OCI-LY3 (cell line): ENCODE results near the gene SIRPG.

Experiments used
- H2AFZ ChIP-seq: fragments of 200-600, 300-600 bp; shearing (Covaris generic); 2 replicates; pipeline ENCODE4 v1.6.0; 2014; ENCODE audit warnings: antibody characterized with exemption, low read depth, low read length
- H3K27ac ChIP-seq: fragments of 200-600, 300-600 bp; sonication (generic); 2 replicates; pipeline ENCODE4 v1.5.1; 2014; ENCODE audit warnings: mild to moderate bottlenecking, low read length, moderate library complexity, mixed read lengths
- H3K27me3 ChIP-seq: fragments of 200-600, 300-600 bp; sonication (generic); 2 replicates; pipeline ENCODE4 v1.6.1; 2014; ENCODE audit warnings: low read depth, low read length, mixed read lengths
- H3K36me3 ChIP-seq: fragments of 200-600, 300-600 bp; sonication (generic); replicated peaks from 2 replicates; pipeline ENCODE3; 2014; ENCODE audit warnings: low read depth, low read length, mixed read lengths
- H3K4me1 ChIP-seq: fragments of 300-600, 200-600 bp; sonication (generic); 2 replicates; pipeline ENCODE4 v1.6.1; 2014; ENCODE audit warnings: low read length, mixed read lengths
- H3K4me2 ChIP-seq: fragments of 200-600, 300-600 bp; sonication (generic); 2 replicates; pipeline ENCODE4 v1.6.1; 2014; ENCODE audit warnings: low read length, mixed read lengths
- H3K4me3 ChIP-seq: fragments of 300-600, 200-600 bp; sonication (generic); 2 replicates; pipeline ENCODE4 v1.5.1; 2014; ENCODE audit warnings: antibody characterized with exemption, mild to moderate bottlenecking, low read length, moderate library complexity
- H3K79me2 ChIP-seq: fragments of 300-600, 200-600 bp; shearing (Covaris generic); 2 replicates; pipeline ENCODE4 v1.6.1; 2014; ENCODE audit warnings: mild to moderate bottlenecking, low read length, mixed read lengths
- H3K9ac ChIP-seq: fragments of 300-600, 200-600 bp; shearing (Covaris generic); 2 replicates; pipeline ENCODE4 v1.6.0; 2014; ENCODE audit warnings: mild to moderate bottlenecking, low read length, moderate library complexity
- H3K9me3 ChIP-seq: fragments of 200-600, 300-600 bp; shearing (Covaris generic); 2 replicates; pipeline ENCODE4 v1.6.1; 2014; ENCODE audit warnings: low read length, mixed read lengths; ENCODE audit not compliant: insufficient read depth
- H4K20me1 ChIP-seq: fragments of 200-600, 300-600 bp; sonication (generic); 2 replicates; pipeline ENCODE4 v1.6.1; 2016; ENCODE audit warnings: low read length, mixed read lengths; ENCODE audit not compliant: insufficient read depth
- EZH2phosphoT487 ChIP-seq: fragments of 200-600 bp; shearing (Covaris generic); IDR thresholded peaks from 2 replicates; pipeline ENCODE4 v1.6.1; 2018; ENCODE audit warnings: antibody characterized with exemption, mixed run types, low read depth
- TF ChIP-seq, protein P1 (sequence below): fragments of 200-600, 300-600 bp; sonication (generic); IDR thresholded peaks from 2 replicates; pipeline ENCODE4 v1.5.1; 2014; ENCODE audit warnings: antibody characterized with exemption, low read length, low read depth

SIRPG gene

GRCh38 chr20:1694672-1695071 lies 37.1 kb upstream of the SIRPG start:
- H3K4me3 ChIP-seq: no peak overlapping the region
- peaks cover 29% of the 10 kb centered on the region for H3K27me3 ChIP-seq
- H4K20me1 ChIP-seq: no peaks in the 10 kb centered on the region
- no peaks in the 10 kb centered on the region for H3K36me3 ChIP-seq
- H2AFZ ChIP-seq: no peak overlapping the region
- no peaks in the 10 kb centered on the region for H3K4me1 ChIP-seq
- no peak overlapping the region for H3K27ac ChIP-seq
- no peaks in the 10 kb centered on the region for H3K9me3 ChIP-seq
- H3K79me2 ChIP-seq: no peaks in the 10 kb centered on the region
- H3K9ac ChIP-seq: no peak overlapping the region
- no peak for TF ChIP-seq EZH2phosphoT487
- TF ChIP-seq, protein P1, sequence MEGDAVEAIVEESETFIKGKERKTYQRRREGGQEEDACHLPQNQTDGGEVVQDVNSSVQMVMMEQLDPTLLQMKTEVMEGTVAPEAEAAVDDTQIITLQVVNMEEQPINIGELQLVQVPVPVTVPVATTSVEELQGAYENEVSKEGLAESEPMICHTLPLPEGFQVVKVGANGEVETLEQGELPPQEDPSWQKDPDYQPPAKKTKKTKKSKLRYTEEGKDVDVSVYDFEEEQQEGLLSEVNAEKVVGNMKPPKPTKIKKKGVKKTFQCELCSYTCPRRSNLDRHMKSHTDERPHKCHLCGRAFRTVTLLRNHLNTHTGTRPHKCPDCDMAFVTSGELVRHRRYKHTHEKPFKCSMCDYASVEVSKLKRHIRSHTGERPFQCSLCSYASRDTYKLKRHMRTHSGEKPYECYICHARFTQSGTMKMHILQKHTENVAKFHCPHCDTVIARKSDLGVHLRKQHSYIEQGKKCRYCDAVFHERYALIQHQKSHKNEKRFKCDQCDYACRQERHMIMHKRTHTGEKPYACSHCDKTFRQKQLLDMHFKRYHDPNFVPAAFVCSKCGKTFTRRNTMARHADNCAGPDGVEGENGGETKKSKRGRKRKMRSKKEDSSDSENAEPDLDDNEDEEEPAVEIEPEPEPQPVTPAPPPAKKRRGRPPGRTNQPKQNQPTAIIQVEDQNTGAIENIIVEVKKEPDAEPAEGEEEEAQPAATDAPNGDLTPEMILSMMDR: no peak
- H3K4me2 ChIP-seq: no peak overlapping the region

DNA sequence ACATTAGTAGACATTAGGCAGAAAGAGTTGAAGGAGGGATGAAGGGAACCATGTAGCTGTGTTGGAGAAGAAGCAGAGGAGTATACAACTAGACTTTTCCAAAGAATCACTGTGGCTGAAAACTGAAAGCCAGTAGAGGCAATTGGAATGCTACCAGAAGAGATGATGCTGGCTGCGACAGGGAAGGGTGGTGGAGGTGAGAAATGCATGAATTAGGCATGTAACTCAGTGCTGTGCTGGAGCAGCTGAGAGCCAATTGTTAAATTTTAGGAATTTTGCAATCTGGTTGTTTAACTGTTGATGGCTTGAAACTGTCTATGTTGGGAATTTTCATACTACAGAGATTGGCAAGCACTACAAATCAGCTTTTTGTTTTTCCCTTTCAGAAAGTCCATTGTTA lies 35.8 kb upstream of the SIRPG start:
- Histone ChIP-seq H3K9ac (no peak overlapping the region), H3K4me1 (no peaks in the 10 kb centered on the region), H3K36me3 (no peaks in the 10 kb centered on the region), H2AFZ (no peak overlapping the region), H3K27me3 (peaks cover 31% of the 10 kb centered on the region), H4K20me1 (no peaks in the 10 kb centered on the region), H3K9me3 (no peaks in the 10 kb centered on the region), H3K79me2 (no peaks in the 10 kb centered on the region), H3K27ac (no peak overlapping the region), H3K4me2 (no peak overlapping the region), H3K4me3 (no peak overlapping the region)
- TF ChIP-seq, protein P1: no peak
- no peak for TF ChIP-seq EZH2phosphoT487

GRCh38 chr20:1689721-1690120 lies 32.1 kb upstream of the SIRPG start:
- Histone ChIP-seq H3K27me3 (peaks cover 52% of the 10 kb centered on the region), H3K27ac (no peak overlapping the region)
- TF ChIP-seq, protein P1: no peak
- TF ChIP-seq EZH2phosphoT487: no peak

GRCh38 chr20:1688886-1689538 lies 31.4 kb upstream of the SIRPG start:
- no peaks in the 10 kb centered on the region for H3K36me3 ChIP-seq
- TF ChIP-seq, protein P1: no peak
- TF ChIP-seq EZH2phosphoT487: no peak
- no peak overlapping the region for H3K27ac ChIP-seq
- no peak overlapping the region for H3K4me3 ChIP-seq
- no peaks in the 10 kb centered on the region for H3K4me1 ChIP-seq
- no peak overlapping the region for H3K9ac ChIP-seq
- H2AFZ ChIP-seq: no peak overlapping the region
- no peaks in the 10 kb centered on the region for H3K79me2 ChIP-seq
- no peak overlapping the region for H3K4me2 ChIP-seq
- no peaks in the 10 kb centered on the region for H3K9me3 ChIP-seq
- no peaks in the 10 kb centered on the region for H4K20me1 ChIP-seq
- H3K27me3 ChIP-seq: peaks cover 51% of the 10 kb centered on the region

More at GRCh38 chr20:1689721-1690120, 32.1 kb upstream of the SIRPG start:
- Histone ChIP-seq H3K36me3 (no peaks in the 10 kb centered on the region), H3K9ac (no peak overlapping the region), H4K20me1 (no peaks in the 10 kb centered on the region), H3K4me1 (no peaks in the 10 kb centered on the region), H3K9me3 (no peaks in the 10 kb centered on the region), H2AFZ (no peak overlapping the region), H3K79me2 (no peaks in the 10 kb centered on the region), H3K4me3 (no peak overlapping the region), H3K4me2 (no peak overlapping the region)
